Frontal cortex (tissue), 4 donors: ENCODE measurements around the gene NPTX1. TPM values are rescaled to one million over a fixed set of nuclear protein-coding genes. Genes with fewer than 3 reads are reported as not detected.

ENCODE experiments used
- DNase-seq, 2 donors: peaks; one replicate each; pipeline ENCODE4 v3.0.0; 2012; ENCODE audit warnings: low spot score in 2 of 2
- FAIRE-seq: peaks from 2 replicates; lab custom pipeline; 2012; peaks lifted over from hg19 to GRCh38; lab: Jason Lieb, UNC
- total RNA-seq: library from RNA; depleted of rRNA; stranded (reverse); fragments of >200 nt; gene quantifications from one replicate; pipeline ENCODE4 v1.2.3, GENCODE V29; 2014
- donor health status: control.
- donor health status: control.
- donor health status: control.

The NPTX1 gene
- total RNA-seq, 1 donor from 2014 or later = 6.1 TPM

DNA sequence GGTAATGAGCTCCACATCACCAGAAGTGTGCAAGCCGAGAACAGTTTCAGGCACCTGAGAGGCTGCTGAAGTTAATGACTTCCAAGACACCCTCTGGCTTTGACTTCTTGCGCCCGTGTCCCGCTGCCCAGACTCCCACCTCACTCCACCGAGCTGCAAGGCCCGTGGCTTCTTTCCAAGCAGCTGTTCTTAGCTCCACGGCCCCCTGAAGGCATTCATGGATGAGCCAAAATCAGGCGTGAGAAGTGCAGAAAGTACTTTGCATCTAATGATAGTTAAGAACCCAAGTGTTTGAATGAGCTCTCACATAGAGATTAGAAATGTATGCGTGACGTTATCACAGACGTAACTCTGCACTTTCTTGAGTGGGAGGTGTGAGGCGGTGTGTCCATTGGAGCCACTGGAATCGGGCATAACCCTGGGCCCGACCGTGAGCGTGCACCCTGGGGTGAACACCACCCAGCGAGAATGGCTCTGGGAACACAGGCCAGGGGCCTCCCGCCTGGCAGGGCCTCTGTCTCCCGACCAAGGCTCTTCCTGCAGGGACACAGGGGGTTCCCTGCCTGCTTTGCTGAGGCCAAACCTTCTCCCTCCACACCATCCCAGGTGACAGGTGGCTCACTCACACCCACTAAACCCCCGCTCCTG lies 11.0 kb downstream of the NPTX1 start:
- FAIRE-seq (no peak), DNase-seq (no peak)

DNA sequence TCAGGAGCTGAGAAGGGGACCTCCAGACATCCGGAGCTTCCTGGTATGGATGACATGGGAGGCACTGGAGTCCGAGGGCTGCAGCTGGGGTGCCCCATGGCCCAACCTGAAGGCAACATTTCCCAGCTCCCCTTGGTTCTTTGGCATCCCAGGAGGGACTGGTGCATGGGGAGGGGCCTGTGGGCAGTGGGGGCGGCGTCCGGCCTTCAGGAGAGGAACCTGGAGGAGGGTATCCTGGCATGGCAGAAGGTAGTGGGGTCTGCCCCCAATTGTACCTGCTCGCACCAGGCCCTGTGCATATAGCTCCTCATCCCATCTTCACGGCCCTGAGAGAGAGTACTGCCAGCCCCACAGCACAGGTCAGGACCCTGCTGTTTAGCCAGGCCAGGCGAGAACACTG lies 11.9 kb downstream of the NPTX1 start:
- DNase-seq = no peak
- no peak for FAIRE-seq

DNA sequence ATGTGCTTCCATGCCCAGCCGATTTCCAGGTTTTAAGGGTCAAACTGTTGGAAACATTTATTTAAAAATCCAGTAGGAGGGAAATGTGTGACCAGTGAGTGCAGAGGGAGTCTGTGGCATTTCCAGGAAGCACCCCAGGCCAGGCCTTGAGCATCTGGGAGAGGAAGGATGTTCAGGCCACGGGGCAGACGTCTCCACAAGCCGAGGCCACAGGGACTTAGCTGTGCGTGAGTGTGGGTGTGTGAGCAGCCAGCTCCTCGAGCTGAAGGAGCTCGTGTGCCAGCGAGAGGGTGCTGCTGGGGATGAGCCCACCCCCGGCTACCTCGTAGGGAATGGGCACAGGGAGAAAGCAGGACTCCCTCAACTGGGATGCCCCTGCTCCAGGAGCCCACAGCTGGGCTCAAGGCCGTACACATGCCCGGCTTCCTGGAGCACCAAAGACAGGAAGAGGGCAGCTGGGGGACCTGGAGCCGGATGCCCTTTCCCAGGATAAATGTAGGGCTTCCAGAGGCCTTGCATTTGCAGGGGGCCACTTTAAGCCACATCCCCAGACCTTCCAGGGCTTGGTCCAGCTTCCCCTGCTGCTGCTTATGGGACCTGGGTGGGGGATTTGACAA lies 12.5 kb downstream of the NPTX1 start:
- DNase-seq (no peak), FAIRE-seq (no peak)

DNA sequence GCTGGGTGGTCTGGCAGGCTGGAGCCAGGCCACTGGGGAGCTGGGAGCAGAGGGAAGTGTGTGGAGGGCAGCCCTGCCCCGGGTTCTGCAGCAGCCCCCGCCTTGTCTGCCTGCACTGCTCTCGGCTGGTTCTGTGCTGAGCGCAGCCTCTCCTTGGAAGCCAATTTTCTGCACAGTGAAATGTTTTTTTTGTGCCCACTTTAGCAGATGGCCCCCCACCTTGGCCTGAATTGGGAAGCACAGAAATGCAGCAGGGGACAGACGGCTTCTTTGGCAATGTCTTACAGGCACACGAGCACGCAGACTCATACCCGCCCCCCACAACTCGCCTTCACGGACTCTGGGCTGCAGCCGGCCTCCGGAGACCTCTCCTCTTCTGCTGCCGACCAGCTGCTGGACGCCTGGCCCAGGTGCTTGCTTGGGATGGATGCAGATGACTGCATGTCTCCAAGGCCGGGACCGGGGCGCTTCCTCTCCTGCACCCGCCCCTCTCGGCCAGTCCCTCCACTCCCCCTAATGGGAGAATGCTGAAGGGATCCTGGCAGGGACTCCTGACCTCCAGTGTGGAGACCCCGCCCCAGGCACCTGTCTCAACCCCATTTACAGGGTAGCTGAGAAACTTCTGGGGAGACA lies 14.8 kb downstream of the NPTX1 start:
- DNase-seq = no peak
- no peak for FAIRE-seq

DNA sequence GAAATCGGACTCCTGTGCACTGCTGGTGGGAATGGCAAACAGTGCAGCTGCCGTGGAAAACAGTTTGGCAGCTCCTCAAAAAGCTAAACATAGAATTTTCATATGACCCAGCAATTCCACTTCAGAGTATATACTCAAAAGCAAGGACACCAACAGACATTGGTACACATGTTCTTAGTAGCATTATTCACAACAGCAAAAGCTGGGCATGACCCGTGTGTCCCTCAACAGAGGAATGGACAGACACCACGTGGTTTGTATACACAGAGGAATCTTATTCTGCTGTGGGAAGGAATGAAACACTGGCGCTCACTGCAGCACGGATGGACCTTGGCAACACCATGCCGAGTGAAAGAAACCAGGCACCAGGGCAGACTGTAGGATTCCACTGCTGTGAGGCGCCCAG lies 16.0 kb downstream of the NPTX1 start:
- DNase-seq (no peak), FAIRE-seq (no peak)

DNA sequence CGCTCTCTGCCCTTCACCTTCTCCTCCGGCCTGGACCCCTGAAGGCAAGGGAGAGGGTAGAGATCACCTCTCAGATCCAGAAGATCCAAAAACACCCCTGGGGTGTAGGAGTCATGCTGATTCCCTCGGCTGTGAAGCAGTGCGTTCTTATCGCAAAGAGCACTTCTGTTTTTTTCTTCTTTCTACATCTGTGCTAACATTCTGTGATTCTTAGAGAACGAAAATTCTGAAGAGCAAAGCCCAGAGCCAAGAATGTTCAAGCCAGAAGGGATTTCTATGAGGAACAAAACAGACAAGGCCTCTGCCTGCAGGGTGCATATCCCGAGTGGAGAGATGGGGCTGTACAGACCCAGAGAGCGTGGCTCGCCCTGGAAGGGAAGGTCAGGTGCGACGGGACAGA lies 17.2 kb downstream of the NPTX1 start:
- FAIRE-seq (no peak), DNase-seq (no peak)

DNA sequence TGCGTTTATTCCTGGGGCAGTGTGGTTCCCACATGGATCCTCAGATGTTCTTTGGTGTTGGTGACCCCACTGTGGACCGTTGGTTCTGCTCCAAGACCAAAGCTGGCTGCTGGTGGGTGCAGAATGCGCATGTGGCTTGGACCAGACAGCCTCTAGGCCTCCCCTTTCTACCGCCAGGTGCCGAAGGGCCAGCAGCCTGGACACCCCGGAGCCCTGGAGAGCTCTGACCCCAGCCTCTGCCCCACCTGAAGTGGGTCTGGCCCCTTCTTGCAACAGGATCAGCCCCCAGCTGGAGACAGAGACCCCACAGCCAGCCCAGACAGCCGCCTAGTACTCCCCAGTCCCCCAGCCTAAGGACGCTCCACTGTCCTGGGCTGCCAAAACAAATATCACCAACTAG lies 18.4 kb downstream of the NPTX1 start:
- FAIRE-seq = no peak
- DNase-seq = no peak

DNA sequence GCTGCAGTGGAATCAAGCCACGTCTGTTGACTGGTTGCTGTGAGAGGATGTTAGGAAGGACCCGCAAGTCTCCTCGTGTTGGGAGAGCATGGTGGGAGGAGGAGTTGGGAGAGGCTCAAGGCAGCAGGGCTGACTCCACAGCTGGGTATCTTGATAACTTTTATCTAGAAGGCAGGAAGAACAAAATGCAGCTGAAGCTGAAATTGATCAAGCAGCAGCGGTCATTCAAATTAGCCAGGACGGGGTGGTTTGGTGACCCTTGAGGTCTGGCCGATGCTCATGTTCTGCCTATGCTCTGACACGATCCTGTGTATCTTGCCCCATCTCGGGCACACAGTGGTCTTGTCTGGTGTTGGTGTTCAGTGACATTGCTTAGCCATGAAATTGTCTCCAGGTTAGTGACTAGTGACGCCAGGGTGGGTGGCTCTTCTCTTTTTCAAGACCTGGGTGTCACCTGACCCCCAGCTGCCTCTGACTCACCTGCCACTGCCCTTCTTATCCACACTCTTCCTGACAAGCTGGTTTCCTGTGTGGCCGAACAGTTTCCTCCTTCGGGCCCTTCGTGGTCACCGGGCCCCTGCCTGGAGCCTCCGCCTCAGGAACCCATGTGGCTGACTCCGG lies 19.1 kb downstream of the NPTX1 start:
- DNase-seq = no peak
- no peak for FAIRE-seq

DNA sequence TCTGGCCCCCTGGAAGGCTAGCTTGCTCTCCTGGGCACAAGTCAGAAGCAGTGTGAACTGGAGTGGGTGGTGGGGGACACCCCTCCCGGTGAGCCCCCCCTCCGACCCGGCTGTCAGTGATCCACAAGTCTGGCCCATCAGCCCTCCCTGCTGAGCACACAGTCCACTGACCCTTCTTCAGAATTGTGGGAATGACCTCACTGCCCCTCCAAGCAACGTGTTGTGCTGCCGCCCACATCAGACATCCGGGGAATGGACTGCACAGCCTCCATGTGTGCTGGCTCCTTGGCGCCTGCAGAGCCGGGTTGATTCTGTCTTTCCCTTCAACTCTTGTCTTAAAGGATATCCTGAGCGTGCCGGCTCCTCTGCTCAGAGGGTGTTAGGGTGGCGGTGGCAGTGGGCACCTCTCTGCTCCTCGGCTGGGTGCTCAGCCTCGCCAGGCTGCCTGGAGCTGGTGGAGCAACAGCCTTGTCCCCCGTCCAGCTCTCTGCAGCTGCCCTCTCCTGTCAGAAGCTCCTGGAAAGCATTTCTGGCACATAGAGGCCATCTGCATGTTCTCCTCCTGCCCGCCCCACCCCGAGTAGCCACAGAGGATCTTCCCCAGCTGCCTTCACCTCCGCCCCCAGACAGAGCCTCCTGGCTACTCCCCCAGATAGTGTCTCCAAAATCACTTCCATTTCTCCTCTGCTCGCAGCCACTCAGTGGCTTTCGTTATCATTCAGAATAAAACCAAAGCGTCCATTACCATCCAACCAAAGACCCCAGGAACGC lies 19.8 kb downstream of the NPTX1 start:
- FAIRE-seq = no peak
- DNase-seq = no peak

DNA sequence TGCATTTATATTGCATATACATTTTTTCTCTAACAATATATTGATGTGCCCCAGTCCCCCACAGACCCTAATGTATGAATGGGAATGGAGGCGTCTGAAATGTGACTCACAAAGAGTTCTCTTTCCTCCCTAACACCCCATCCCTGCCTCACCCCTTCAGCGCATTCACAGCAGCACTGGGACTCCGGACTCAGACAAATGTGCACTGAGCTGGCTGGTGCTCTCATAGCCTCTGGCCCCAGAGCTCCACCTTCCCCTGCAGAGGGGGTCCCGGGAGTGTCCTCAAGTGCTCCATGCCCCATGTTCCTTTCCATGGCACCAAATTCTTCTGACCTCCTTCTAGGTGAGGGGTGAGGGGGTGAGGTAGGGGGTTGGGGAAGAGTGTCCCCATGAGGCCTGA lies 20.6 kb downstream of the NPTX1 start:
- FAIRE-seq = no peak
- no peak for DNase-seq

DNA sequence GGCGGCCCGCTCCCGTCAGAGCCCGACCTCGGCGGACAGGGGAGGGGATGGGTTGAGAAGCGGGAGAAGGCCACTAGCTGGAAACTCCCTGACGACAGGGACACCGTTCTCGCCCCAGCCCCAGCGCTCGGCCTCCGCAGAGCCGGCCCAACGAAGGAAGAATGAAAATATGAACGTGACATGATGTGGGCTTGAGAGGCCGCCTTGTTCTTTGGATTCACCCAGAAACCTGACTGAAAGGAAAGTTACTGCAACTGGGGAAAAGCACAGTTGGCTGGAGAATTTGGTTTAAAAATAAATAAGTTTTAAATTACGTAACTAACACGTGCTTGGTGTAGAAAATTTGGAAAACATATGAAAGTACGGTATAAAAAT lies 21.1 kb downstream of the NPTX1 start:
- FAIRE-seq = no peak
- DNase-seq = no peak

DNA sequence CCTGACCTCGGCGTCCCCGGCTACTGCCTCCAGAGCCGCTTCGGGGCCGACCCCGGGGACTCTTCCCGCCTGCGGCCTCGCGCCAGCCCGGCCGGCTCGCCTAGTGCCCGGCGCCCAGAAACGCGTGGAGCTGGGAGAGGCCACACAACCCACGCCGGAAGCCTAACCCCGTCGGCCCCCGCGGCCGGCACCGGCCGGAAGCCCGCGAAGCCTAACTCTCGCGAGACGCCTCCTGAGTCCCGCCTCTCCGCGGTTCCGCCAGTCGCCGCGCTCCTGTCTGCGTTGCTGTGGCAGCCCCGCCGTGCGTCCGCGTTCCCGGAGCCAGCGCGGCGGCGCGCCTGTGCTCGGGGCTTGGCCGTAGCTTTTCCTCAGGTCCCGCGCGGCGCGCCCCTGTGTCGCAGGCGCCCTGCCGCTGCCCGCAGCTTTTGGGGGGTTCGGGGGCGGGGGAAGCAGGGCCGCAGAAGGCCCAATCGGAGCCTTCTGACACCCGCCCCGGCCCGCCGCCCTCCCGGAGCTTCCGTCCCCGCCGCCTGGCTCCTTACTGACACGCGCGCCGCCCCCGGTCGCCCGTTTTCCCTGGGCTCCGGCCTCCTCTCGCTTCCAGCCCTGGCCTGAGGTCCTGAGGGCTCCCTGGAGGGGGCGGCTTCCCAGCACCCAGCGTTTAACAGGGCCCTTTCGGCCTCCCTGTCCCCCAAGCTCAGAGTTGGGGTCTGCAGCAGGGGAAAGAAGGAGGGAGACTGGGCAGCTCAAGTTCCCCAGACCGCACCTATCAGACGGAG lies 21.7 kb downstream of the NPTX1 start:
- FAIRE-seq (no peak), DNase-seq (peak; percentile 96 to 100)

DNA sequence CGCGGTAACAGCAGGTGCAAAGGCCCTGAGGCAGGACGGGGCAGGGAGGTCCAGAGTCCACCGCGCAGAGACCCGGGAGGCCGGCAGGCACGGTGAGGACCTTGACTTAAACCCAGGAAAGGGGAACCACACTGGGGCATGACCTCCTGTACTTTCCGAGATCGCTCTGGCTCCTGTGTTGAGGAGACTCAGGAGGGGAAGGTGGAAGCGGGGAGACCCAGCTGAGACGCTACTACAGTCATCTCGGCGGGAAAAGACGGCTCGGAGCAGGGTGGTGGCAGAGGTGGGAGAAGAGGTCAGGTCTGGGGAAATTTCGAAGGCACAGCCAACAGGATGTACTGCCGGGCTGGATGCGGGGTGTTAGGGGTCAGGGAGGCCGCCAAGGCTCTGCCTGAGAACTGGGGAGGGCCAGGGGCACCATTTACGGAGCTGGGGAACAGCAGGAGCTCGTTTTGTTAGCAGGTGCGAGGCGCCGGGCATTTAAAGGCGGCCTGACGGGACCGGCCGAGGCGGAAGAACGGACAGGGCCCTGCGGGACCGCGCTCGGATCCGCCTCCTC lies 22.3 kb downstream of the NPTX1 start:
- no peak for DNase-seq
- FAIRE-seq = no peak

DNA sequence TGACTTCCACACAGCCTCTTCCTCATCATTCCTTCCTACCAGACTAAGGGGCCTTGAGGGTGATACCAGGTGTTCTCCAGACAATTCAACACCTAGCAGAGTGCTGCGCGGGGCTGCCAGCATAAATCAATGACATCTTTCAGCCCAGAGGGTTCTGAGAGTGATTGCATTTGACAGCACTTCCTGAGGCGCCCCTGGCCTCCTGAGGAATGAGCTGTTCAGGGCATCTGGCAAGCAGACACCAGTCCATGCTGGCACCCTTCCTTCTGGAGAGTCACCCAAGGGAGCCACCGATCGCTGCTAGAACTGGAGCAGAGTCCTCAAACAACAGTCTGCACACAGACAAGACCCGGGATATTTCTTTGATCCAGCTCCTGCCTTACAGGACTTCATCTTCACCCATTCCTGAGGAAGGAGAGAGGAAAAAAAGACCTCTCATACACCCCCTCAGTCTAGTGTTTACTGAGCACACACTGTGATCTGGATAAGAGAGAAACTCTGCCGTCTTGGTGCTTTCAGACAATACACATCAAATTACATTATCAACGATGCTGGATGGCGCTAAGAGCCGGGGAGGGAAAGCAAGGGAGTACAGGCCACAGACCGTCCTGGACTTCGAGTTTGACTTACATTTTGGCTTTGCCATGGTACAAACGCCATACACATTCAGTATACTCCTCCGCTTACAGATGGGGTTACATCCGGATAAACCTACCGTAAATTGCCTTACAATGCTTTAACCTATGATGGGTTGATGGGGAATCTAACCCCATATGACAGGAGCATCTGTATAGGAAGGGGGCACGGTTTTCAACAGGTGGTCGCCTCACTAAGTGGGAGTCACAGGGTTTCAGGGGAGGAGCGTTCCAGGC lies 23.0 kb downstream of the NPTX1 start:
- FAIRE-seq (no peak), DNase-seq (no peak)

DNA sequence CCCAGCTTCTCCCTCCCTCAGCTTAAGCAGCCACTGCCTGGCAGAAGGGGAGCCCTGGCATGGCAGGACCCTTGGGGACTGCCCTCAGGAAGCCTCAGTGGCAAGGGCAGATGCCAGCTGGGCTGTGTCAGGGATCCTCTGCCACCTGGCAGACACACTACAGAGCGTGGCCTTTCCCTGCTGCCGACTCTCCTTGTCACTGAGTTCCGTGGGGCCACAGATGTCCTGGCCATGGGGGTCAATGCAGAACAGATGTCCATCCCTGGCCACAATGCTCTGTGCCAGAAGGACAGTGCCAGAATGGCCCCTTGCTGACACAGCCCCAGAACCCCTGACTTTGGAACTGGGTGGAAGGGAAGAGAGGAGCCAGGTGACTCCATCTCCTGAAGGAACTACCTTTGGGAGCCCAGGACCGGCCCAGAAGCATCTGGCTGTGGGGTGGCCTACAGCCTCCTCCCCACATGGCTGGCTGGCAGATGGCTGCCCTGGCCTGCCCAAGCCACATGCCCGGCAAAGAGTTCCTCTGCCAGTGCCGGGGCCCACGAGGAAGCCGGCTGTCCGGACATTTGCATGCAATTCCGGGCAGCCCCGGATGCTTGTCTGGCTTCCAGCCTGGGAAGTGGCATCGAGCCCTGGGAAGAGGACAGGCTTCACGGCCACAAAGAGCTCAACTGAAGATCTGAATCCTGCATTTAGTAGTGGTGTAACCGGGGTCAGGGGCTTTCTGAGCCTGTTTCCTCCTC lies 24.1 kb downstream of the NPTX1 start:
- no peak for DNase-seq
- no peak for FAIRE-seq

DNA sequence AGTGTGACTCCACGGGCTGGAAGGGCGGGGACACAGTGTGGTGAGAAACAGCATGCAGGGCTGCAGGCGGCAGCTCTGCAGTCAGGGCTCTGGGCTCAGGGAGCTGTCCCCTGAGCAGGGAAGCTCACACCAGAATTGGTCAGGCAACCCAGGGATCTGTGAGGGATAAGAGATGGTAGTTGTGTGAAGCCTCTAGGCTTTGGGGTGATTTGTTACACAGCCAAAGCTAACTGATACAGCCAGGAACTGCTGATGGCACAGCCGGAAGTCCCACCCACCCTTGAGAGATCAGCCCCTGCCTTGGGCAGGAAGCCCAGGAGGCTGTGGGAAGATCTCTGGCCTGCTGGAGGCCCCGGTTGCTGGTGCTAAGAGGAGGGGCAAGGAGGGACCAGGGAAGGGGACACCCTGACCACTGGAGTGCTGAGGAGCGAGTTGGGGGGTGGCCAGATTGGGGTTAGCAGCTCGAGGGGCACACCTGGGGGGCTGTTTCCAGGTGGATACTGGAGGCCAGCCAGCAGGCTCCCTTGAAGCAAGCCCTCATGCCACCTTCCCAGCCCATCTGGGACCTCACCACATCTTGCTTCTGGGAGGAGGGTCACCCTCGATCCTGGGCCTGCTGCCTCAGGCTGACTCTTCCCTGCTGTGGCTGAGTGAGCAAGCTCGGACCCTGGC lies 25.2 kb downstream of the NPTX1 start:
- FAIRE-seq (no peak), DNase-seq (no peak)

DNA sequence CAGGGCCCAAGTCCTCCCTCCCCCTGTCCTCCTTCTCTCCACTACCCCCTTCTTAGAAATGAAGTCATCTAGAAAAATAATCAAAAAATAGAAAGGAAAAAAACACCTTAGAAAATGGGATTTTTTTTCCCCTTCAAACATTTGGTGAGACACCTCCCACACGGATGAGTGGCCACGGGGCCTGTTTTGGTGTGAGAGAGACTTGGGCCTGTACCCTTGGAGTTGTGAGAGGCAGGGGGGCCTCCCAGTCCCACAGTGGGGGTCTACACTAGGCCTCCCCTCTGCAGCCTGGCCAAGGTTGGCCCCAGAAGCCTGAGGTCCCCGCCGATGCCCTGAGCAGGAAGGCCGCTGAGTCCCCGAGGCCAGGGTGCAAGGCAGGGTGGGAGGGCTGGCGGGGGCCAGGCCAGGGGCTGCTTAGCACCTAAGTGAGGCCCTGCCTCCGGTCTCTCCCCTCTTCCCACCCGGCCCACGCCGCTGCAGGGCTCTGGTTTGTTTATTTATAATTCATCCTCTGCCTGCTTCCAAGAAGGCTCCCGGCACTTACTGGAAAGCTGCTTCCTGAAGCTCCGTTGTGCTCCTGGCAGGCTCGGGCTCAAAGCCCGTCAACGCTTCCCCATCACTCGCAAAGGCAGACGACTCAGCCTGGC lies 26.4 kb downstream of the NPTX1 start:
- no peak for DNase-seq
- no peak for FAIRE-seq
